ENCODE results near the gene PEPD.
A peak's percentile ranks its signal among the peaks of the same experiment; 100 is the strongest.

The PEPD gene

GRCh38 chr19:33357556-33357955 lies 164.0 kb downstream of the PEPD start:
- DNase-seq (ENCODE audit: low spot score), result no peak

DNA sequence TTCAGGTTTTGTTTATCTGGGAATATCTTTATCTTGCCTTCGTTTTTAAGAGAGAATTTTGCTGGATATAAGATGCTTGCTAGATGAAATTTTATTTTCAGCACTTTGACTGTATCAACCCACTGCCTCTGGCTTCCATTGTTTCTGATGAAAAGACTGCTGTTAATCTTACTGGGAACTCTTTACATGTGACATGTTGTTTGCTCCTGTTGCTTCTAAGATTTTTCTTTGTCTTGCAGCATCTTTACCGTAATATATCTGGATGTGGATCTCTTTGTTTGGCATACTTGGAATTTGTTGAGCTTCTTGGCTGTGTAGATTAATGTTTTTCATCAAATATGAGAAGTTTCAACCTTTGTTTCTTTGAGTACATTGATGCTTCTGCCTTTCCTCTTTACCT lies 166.1 kb downstream of the PEPD start:
- DNase-seq (ENCODE audit: low spot score), result no peak

DNA sequence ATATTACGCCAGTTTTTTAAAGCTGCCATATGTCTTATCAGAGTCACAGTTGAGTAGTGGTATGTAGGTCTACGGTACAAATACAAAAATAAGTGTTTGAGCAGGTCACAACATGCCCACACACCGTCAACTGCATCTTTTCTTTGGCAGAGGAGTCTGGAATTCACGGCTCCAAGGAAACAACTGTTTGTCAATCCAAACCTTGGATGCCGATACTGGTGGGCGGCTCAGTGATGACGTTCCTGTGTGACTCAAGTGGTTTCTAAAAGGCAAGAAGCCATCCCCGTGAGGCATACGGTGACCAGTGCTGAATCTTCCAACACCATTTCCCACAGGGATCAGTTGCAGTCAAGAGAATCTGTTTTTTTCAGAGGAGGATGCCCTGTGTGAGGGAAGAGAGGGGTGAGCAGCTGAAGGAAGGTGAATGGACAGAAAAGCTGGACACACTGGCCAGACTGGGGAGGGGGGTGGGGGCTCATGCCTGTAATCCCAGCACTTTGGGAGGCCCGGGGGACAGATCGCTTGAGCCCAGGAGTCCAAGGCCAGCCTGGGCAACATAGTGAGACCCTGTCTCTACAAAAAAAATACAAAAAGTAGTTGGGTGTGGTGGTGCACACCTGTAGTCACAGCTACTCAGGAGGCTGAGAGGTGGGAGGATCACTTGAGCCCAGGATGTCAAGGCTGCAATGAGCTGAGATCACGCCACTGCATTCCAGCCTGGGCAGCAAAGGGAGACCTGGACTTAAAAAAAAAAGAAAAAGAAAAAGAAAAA lies 170.9 kb downstream of the PEPD start:
- peak; percentile 79 for DNase-seq (ENCODE audit: low spot score)

GRCh38 chr19:33349319-33350289 lies 172.0 kb downstream of the PEPD start:
- no peak for DNase-seq (ENCODE audit: low spot score)

GRCh38 chr19:33348301-33349010 lies 173.1 kb downstream of the PEPD start:
- peak; percentile 15 for DNase-seq (ENCODE audit: low spot score)

DNA sequence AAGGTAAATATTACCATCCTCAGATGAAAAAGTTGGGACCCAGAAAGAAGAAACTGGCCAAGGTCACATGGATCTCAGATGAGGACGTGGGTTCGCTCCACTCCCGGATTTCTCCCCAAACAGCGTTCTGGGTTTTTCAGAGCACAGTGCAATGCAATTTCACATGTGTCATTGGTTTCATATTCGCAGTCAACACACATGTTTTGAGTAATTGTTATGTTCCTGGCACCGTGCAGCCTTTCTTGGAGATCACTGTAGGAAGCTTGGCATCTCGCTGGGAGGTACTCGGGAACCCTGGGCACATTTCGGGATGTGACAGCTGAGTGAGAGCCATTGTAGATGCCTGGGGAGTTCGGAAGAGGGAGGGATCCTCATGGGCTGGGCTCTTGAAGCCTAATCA lies 174.3 kb downstream of the PEPD start:
- DNase-seq (ENCODE audit: low spot score), result no peak

DNA sequence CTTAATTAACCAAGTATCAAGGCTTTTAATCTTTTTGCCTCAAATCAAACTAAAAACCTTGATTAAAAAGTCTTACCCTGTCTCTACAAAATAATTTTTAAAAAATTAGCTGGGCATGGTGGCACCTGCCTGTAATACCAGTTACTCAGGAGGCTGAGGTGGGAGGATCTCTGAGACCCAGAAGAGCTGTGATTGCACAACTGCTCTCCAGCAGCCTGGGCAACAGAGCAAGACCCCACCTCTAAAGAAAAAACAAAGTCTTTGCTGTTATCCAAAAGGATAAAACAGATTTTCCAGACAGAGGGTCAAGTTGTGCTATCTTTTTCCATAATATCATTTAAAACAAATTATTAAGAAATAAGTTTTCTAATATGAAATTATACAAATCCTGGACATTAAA lies 174.9 kb downstream of the PEPD start:
- DNase-seq (ENCODE audit: low spot score), result no peak

DNA sequence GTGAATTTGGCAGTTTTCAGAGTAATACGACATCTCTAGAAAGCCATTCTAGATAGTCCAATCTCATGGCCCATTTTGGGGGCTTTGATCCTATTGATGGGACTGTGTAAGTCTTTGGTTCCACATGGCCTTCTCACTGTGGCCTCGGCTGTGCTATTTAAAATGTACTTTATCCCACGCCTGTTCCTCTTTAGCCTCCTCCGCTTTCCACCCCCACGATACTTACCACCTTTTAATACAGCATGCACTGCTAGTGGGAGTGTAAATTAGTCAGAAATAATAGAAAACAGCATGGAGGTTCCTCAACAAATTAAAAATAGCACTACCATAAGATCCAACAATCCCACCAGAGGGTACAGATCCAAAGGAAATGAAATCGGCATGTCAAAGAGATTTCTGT lies 176.4 kb downstream of the PEPD start:
- DNase-seq (ENCODE audit: low spot score), result no peak

DNA sequence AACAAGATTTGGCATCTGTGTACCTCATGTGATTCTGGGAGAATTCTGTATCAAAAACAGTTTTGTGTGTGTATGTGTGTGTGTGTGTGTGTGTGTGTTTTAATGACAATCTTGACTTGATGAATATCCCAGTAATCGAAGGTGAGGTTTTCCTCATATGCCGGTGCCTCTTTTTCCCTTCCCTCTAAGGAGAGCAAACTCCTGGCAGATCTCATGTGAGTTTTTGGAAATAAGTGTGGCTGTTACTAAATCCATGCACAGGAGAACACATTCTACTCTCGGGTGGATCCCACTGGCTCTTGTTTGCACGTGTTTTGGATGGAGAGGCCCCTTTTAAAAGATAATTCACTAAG lies 177.0 kb downstream of the PEPD start:
- DNase-seq (ENCODE audit: low spot score), result no peak

- peak; percentile 30 for DNase-seq (ENCODE audit: low spot score)
Measured at GRCh38 chr19:33343859-33344572, 177.6 kb downstream of the PEPD start.

DNA sequence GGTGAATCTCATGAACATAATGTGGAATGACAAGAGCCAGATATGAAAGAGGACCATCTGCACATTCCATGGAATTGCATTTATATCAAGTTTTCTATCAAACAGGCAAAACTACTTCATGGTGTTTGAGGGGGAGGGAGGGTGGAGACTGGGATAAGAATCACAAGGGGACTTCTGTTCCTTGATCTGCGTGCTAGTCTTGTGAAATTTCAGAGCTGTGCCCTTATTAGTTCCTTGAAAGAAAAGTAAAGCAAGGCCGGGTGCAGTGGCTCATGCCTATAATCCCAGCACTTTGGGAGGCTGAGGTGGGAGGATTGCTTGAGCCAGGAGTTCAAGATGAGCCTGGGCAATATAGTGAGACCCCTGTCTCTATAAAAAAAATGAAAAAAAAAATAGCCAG lies 178.3 kb downstream of the PEPD start:
- no peak for DNase-seq (ENCODE audit: low spot score)

GRCh38 chr19:33340991-33341390 lies 180.6 kb downstream of the PEPD start:
- no peak for DNase-seq (ENCODE audit: low spot score)

GRCh38 chr19:33339016-33339984 lies 182.3 kb downstream of the PEPD start:
- DNase-seq (ENCODE audit: low spot score), result no peak

Data from AG08395 (cell line).